IPS-18a (cell line): ENCODE data around the gene OXLD1.
A peak's percentile ranks its signal among the peaks of the same experiment; 100 is the strongest.

Source experiments
- H3K27ac ChIP-seq: one replicate; pipeline ENCODE4 v1.5.1; 2013; ENCODE audit warnings: low read length
- H3K27me3 ChIP-seq: one replicate; pipeline ENCODE4 v1.6.1; 2013; ENCODE audit warnings: mild to moderate bottlenecking, low read length; ENCODE audit not compliant: control insufficient read depth, insufficient read depth
- H3K36me3 ChIP-seq: one replicate; pipeline ENCODE4 v1.6.1; 2013; ENCODE audit warnings: low read depth, low read length; ENCODE audit not compliant: control insufficient read depth
- H3K4me1 ChIP-seq: one replicate; pipeline ENCODE4 v1.6.1; 2013; ENCODE audit warnings: low read depth, low read length; ENCODE audit not compliant: control insufficient read depth
- H3K4me3 ChIP-seq: one replicate; pipeline ENCODE4 v1.5.1; 2013; ENCODE audit warnings: low read length
- H3K9ac ChIP-seq: one replicate; pipeline ENCODE4 v1.6.1; 2013; ENCODE audit warnings: mild to moderate bottlenecking, low read length, moderate library complexity
- H3K9me3 ChIP-seq: one replicate; pipeline ENCODE4 v1.6.1; 2013; ENCODE audit warnings: low read depth, low read length; ENCODE audit not compliant: control insufficient read depth

The OXLD1 gene

DNA sequence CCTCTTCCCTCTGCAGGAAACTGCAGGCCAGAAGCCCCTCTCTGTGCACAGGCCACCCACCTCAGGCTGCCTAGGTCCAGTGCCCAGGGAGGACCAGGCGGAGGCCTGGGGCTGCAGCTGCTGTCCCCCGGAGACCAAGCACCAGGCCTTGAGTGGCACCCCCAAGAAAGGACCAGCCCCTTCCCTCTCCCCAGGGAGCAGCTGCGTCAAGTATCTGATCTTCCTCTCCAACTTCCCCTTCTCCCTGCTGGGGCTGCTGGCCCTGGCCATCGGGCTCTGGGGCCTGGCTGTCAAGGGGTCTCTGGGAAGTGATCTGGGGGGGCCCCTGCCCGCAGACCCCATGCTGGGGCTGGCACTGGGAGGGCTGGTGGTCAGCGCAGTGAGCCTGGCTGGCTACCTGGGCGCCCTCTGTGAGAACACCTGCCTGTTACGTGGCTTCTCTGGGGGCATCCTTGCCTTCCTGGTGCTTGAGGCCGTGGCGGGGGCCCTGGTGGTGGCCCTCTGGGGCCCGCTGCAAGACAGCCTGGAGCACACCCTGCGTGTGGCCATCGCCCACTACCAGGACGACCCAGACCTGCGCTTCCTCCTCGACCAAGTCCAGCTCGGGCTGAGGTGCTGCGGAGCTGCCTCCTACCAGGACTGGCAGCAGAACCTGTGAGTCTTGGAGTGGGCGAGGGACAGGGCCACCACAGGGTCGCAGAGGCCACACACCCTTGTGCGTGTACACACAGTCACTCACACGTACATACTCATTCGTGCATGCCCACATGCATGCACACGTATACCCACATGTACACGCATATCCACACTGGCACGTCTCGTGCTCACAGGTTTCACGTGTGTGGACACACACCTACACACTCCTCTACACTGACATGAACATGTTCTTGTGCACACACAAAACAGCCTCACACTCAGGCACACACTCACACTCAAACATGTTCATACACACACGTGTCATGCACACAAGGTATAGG, 21.1 kb downstream of the OXLD1 start:
- Histone ChIP-seq H3K9me3 (no peaks in the 10 kb centered on the region), H3K4me3 (no peak overlapping the region), H3K36me3 (no peaks in the 10 kb centered on the region), H3K27ac (no peak overlapping the region), H3K4me1 (no peaks in the 10 kb centered on the region), H3K27me3 (peaks cover 26% of the 10 kb centered on the region), H3K9ac (no peak overlapping the region)

DNA sequence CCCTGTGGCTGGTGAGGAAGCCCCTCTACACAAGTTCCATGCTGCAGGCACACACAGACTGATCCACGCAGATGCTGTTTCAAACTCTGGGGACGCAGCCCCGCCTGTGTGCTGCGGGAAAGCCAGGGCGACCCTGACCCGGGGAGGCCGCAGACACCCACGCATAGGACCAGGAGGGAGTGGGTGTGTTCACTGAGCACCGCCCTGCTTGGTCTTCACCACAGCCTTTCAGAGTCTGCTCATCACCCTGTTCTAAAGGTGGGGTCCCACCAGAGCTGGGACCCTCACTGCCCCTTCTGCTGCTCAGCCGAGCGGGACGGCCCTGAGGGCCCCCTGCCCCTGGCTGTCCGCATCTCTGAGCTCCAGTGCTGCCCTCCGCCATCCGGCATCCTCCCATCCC, 21.9 kb downstream of the OXLD1 start:
- Histone ChIP-seq H3K4me3 (no peak overlapping the region), H3K9me3 (no peaks in the 10 kb centered on the region), H3K27ac (no peak overlapping the region), H3K36me3 (no peaks in the 10 kb centered on the region), H3K4me1 (no peaks in the 10 kb centered on the region), H3K9ac (no peak overlapping the region), H3K27me3 (peaks cover 26% of the 10 kb centered on the region)

DNA sequence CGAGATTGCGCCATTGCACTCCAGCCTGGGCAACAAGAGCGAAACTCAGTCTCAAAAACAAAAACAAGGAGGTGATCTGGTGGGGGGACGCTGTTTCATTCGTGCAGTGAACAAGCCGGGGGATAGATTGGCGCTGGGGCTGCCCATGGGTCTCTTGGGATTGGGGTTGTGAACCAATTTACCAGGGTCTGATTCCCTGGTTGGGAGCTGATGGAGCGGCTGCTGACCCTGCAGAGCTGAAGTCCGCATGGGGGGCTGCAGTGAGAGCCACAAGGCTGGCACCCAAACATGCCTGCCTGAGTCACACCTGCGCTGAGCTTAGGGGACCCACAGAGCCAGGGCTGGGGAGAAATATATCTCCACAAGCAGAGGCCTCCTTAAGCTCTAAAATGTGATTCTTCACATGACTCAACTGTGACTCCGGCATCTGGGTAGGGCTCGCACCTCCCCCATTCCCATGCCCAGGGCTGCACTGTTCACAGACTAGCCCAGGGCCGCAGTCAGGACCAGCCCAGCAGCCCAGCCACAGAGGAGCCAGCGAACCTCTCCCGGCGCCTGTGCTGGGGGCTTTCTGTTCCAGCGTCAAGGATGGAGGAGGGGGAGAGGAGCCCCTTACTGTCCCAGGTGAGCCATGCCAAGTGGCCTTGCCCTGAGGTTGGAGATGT, 24.4 kb downstream of the OXLD1 start:
- Histone ChIP-seq H3K4me1 (no peaks in the 10 kb centered on the region), H3K9me3 (no peaks in the 10 kb centered on the region), H3K36me3 (no peaks in the 10 kb centered on the region), H3K27ac (no peak overlapping the region), H3K9ac (no peak overlapping the region), H3K27me3 (peaks cover 3% of the 10 kb centered on the region), H3K4me3 (no peak overlapping the region)

DNA sequence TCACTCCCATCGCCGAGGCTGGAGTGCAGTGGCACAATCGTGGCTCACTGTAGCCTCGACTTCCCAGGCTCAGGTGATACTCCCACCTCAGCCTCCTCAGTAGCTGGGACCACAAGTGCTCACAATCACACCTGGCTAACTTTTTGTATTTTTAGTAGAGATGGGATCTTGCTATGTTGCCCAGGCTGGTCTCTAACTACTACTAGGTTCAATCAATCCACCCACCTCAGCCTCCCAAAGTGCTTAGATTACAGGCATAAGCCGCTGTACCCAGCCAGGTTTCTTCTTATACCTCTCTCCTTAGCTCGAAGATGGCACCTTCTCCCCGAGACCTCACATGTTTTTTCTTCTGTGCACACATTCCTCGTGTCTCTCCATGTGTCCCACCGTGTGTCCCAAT, 26.4 kb downstream of the OXLD1 start:
- Histone ChIP-seq H3K4me3 (no peak overlapping the region), H3K27me3 (no peaks in the 10 kb centered on the region), H3K27ac (no peak overlapping the region), H3K4me1 (peaks cover 5% of the 10 kb centered on the region), H3K9ac (no peak overlapping the region), H3K36me3 (no peaks in the 10 kb centered on the region), H3K9me3 (no peaks in the 10 kb centered on the region)

DNA sequence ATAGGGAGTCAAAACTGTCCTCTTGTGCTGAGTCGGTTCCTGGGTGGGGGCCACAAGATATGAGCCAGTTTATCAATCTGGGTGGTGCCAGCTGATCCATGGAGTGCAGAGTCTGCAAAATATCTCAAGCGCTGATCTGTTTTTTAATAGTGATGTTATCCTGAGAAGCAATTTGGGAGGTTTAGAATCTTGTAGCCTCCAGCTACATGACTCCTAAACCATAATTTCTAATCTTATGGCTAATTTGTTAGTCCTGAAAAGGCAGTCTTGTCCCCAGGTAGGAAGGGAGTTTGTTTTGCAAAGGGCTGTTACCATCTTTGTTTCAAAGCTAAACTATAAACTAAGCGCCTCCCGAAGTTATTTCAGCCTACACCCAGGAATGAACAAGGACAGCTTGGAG, 27.7 kb downstream of the OXLD1 start:
- Histone ChIP-seq H3K9ac (no peak overlapping the region), H3K4me3 (no peak overlapping the region), H3K4me1 (peaks cover 5% of the 10 kb centered on the region), H3K9me3 (no peaks in the 10 kb centered on the region), H3K27me3 (no peaks in the 10 kb centered on the region), H3K36me3 (no peaks in the 10 kb centered on the region), H3K27ac (no peak overlapping the region)

DNA sequence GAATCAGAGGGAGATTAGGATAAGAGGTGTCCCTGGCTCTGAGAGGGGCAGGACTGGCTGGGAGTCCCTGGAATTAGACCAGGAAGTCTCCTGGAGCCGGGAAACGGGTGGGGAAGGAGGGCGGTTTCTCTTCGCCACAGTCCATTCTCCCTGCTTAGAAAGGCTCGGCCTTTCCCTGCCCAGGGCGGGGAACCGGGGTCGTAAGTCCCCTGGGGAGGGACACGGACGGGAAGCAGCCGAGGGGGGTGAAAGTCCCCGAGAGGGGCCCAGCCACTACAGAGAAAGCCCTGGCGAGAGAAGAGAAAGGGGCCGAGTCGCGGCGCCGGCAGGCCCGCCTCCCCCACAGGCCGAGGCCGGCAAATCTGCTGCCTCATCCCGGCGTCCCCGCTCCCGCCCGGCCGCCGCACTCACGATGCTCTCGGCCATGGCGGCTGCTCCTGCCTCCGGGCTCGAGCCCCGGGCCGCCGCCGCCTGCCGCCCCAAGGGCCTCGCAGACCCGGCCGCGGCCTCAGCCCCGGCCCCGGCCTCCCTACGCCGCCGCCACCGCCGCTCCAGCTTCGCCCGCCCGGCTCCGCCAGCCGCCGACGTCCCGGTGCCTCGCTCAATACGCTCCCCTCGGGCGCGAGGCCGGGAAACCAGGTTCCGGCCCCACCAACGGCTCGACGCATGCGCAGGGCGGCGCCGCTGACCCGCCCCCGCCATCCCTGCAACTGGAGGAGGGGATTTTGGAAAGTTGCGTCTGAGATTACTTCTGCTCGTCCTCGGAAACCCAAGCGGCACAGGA, 29.7 kb downstream of the OXLD1 start, which contains the start of the genes NPLOC4 and TSPAN10:
Gene NPLOC4 (minus strand): TSS at position 608 of the 784 bp plus-strand sequence. CDS start 182 bp downstream, at position 426.
Gene TSPAN10 (plus strand): TSS at position 692 of the 784 bp plus-strand sequence. CDS start 5,217 bp downstream, outside the sequence.
- Histone ChIP-seq H3K36me3 (no peaks in the 10 kb centered on the region), H3K9me3 (no peaks in the 10 kb centered on the region), H3K9ac (peak within 1 kb of the TSS; percentile 97), H3K27ac (peak within 1 kb of the TSS; percentile 81), H3K4me1 (peaks cover 5% of the 10 kb centered on the region), H3K27me3 (no peaks in the 10 kb centered on the region), H3K4me3 (peak within 1 kb of the TSS; percentile 99)

DNA sequence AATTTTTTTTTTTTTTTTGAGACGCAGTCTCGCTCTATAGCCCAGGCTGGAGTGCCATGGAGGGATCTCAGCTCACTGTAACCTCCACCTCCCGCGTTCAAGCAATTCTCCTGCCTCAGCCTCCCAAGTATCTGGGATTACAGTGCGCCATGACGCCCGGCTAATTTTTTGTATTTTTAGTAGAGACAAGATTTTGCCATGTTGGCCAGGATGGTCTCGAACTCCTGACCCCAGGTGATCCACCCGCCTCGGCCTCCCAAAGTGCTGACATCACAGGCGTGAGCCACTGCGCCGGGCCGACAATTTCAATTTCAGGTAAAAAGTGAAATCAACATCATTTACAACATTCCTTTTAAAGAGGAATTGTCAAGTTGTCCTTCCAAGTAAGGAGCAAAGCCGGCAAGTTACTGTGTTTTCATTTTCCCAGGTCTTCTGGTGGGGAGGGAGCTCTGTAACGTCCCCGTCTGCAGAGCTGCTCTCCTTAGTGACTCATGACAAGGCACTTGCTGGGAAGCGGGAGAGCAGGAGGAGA, 30.4 kb downstream of the OXLD1 start:
- H3K9me3 ChIP-seq = no peaks in the 10 kb centered on the region
- H3K4me1 ChIP-seq = peaks cover 5% of the 10 kb centered on the region
- peak overlapping the region; percentile 81 for H3K27ac ChIP-seq
- no peaks in the 10 kb centered on the region for H3K36me3 ChIP-seq
- H3K27me3 ChIP-seq = no peaks in the 10 kb centered on the region
- H3K4me3 ChIP-seq = peak overlapping the region; percentile 99
- peak overlapping the region; percentile 97 for H3K9ac ChIP-seq

DNA sequence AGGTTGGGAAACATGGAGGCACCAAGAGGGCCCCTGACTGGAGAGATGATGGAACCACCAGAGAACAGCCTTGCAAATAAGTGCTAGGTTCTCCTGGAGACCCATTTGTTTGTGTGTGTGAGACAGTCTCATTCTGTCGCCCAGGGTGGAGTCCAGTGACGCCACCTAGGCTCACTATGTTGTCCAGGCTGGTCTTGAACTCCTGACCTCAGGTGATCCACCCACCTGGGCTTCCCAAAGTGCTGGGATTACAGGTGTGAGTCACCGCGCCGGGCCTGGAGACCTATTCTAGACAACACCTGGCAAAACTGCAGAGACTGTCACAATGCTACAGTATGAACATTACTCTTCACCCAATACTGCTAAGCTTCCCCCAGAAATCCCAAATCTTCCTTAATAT, 31.0 kb downstream of the OXLD1 start:
- Histone ChIP-seq H3K36me3 (no peaks in the 10 kb centered on the region), H3K27ac (no peak overlapping the region), H3K4me3 (peak overlapping the region; percentile 99), H3K9ac (no peak overlapping the region), H3K9me3 (no peaks in the 10 kb centered on the region), H3K27me3 (no peaks in the 10 kb centered on the region), H3K4me1 (peaks cover 5% of the 10 kb centered on the region)

DNA sequence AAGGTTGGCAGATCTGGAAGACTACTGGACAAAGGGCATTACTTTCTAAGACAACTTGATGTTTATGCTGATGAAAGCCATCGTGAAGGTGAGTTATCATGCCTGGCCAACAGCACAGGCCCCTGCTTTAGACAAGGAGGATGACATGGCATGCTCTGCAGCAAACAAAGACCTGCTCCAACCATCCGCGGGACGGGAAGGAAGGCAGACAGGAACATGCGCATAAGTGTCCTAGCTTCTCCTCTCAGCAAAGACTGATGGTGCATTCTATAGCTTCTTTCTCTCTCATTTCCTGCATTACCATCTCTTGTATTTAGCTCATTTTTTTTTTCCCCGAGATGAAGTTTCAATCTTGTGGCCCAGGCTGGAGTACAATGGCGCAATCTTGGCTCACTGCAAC, 34.9 kb downstream of the OXLD1 start:
- no peak overlapping the region for H3K9ac ChIP-seq
- H3K27ac ChIP-seq = no peak overlapping the region
- H3K9me3 ChIP-seq = no peaks in the 10 kb centered on the region
- H3K4me3 ChIP-seq = no peak overlapping the region
- no peaks in the 10 kb centered on the region for H3K27me3 ChIP-seq
- H3K36me3 ChIP-seq = peaks cover 16% of the 10 kb centered on the region
- peaks cover 5% of the 10 kb centered on the region for H3K4me1 ChIP-seq

DNA sequence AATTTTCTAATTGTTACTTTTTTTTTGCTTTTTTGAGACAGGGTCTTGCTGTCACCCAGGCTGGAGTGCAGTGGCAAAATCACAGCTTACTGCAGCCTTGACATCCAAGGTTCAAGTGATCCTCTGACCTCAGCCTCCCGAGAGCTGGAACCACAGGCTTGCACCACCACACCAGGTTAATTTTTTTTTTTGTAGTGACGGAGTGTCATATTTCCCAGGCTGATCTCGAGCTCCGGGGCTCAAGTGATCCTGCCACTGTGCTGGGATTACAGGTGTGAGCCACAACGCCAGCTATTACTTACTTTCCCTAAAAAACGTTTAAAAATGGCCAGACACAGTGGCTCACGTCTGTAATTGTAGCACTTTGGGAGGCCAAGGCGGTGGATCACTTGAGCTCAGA, 36.1 kb downstream of the OXLD1 start:
- no peak overlapping the region for H3K4me3 ChIP-seq
- H3K9ac ChIP-seq = no peak overlapping the region
- H3K27me3 ChIP-seq = no peaks in the 10 kb centered on the region
- peaks cover 21% of the 10 kb centered on the region for H3K36me3 ChIP-seq
- H3K4me1 ChIP-seq = no peaks in the 10 kb centered on the region
- no peak overlapping the region for H3K27ac ChIP-seq
- no peaks in the 10 kb centered on the region for H3K9me3 ChIP-seq
